Testis (tissue), 3 donors: ENCODE results near the gene TFEC. TPM values are rescaled to one million over a fixed set of nuclear protein-coding genes. Genes with fewer than 3 reads are reported as not detected.
"Not testable (repeated sequence)": the region's sequence is repeated elsewhere in the genome, so short reads cannot be mapped to it uniquely, and the experiment has no call there.

ENCODE experiments used
- DNase-seq: peaks from one replicate; pipeline ENCODE4 v3.0.0-alpha.2; 2019
- H3K27ac ChIP-seq, 2 donors: fragments of 200-600 bp; sonication (generic); one replicate each; pipeline ENCODE4 v1.5.1; 2019
- H3K27me3 ChIP-seq: fragments of 200-600 bp; sonication (generic); one replicate; pipeline ENCODE4 v1.5.1; 2019
- H3K36me3 ChIP-seq: fragments of 200-600 bp; sonication (generic); one replicate; pipeline ENCODE4 v1.5.1; 2017; ENCODE audit warnings: low read depth; ENCODE audit errors: missing control alignments
- H3K4me1 ChIP-seq: fragments of 200-600 bp; sonication (generic); one replicate; pipeline ENCODE4 v1.5.1; 2019
- H3K4me3 ChIP-seq, 2 donors: fragments of 200-600 bp; sonication (generic); one replicate each; pipeline ENCODE4 v1.5.1; 2017 to 2019
- H3K9me3 ChIP-seq: fragments of 200-600 bp; sonication (generic); one replicate; pipeline ENCODE4 v1.5.1; 2017
- POLR2A ChIP-seq: fragments of 450-650 bp; IDR thresholded peaks from one replicate; pipeline ENCODE4 v1.6.1; 2017; ENCODE audit warnings: antibody characterized with exemption, mild to moderate bottlenecking, moderate library complexity
- WGBS, 2 donors: methylation state at CpG; one replicate each; pipeline ENCODE4 v1.1.5; 2018; 5-methylcytosine and 5-hydroxymethylcytosine counted together
- intact Hi-C: fragments of 100-400 bp; cut with DNase I; formaldehyde crosslinking; loops from one replicate; pipeline ENCODE4 v1.15.1; 2023; ENCODE audit warnings: low total_unique reads
- polyA plus RNA-seq: library from polyadenylated mRNA; stranded (reverse); fragments of 350-450 nt; fragmentation: Illumina TruSeq; extraction: RNeasy Lipid Tissue Mini Kit (QIAGEN cat#74804); gene quantifications from one replicate; pipeline ENCODE4 v1.2.3, GENCODE V29; 2014; ENCODE audit warnings: low read depth, low replicate concordance; ENCODE audit not compliant: insufficient read depth
- total RNA-seq, 2 donors: library from RNA; depleted of rRNA; stranded (reverse); fragments of >200 nt; gene quantifications; one replicate each; pipeline ENCODE4 v1.2.3, GENCODE V29; 2016
- TF ChIP-seq, protein P1 (sequence below), 3 experiments: fragments of 450-650 bp in 2 of 3; fragments of 200-600 bp in 1 of 3; sonication (generic) in 1 of 3; IDR thresholded peaks; one replicate each; pipeline ENCODE4 v1.5.1; 2016 to 2019; ENCODE audit warnings: antibody characterized with exemption in 3 of 3, mild to moderate bottlenecking in 2 of 3, moderate library complexity in 1 of 3

TFEC gene
- total and polyA plus RNA-seq, 3 donors from 2014 or later = 1.8 to 4.1 (median 2.6) TPM

DNA sequence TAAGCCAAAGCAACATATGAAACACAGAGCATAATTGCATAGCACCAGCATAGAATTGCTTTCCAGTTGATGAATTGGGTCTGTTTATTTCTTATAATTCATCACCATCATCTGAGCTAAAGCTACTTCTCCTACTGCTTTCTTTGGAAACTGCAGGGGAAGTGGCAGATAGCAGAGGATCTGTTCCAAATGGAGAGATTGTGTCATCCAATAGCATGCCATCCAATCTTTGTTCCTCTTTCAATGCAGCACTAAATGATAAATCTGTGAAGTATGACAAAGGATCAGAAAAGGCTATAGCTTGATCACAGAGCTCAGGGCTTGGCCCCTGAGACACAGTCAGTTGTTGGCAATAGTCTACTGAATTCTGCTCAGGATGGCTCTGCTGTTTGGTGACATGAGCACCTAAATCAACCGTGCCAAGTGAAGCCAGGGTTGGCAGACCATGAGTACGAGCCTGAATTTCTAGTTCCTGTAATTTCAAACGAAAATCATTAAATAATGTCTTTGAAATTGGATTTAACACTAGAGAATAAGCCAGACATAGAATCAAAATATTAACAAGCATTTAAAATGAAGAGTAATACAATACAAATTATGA lies 90.0 kb downstream of the TFEC start:
- WGBS, 2 donors = 73 to 75% methylated on average over 3 of the region's 3 CpGs
- no peak overlapping the region for H3K4me3 ChIP-seq
- no peak for DNase-seq
- no peak overlapping the region for H3K27ac ChIP-seq
- no peaks in the 10 kb centered on the region for H3K36me3 ChIP-seq
- H3K4me1 ChIP-seq = no peaks in the 10 kb centered on the region
- no peaks in the 10 kb centered on the region for H3K9me3 ChIP-seq
- intact Hi-C loops = no loop called here
- H3K27me3 ChIP-seq = no peaks in the 10 kb centered on the region
- TF ChIP-seq, protein P1, sequence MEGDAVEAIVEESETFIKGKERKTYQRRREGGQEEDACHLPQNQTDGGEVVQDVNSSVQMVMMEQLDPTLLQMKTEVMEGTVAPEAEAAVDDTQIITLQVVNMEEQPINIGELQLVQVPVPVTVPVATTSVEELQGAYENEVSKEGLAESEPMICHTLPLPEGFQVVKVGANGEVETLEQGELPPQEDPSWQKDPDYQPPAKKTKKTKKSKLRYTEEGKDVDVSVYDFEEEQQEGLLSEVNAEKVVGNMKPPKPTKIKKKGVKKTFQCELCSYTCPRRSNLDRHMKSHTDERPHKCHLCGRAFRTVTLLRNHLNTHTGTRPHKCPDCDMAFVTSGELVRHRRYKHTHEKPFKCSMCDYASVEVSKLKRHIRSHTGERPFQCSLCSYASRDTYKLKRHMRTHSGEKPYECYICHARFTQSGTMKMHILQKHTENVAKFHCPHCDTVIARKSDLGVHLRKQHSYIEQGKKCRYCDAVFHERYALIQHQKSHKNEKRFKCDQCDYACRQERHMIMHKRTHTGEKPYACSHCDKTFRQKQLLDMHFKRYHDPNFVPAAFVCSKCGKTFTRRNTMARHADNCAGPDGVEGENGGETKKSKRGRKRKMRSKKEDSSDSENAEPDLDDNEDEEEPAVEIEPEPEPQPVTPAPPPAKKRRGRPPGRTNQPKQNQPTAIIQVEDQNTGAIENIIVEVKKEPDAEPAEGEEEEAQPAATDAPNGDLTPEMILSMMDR (IDR thresholded peaks at IDR 0.05) = peak in 1 of 3 experiments; percentile 5
- no peak for TF ChIP-seq POLR2A

DNA sequence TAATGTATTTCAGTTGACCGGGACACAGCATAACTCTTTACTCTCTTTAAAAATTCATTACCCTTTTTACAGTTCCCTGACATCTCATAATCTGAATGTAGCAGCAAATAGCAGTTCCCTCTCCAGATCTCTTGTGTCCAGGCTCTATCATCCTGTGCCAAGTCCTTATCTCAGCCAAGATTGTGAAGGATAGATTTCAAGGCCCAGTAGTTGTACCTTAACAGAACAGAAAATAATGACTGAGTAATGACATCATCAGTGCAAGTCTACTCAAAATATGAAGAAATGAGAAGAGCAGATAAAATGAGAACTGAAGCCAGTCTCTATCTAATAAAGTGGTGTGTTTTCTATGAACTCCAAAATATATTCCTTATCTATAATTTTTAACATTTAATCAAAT lies 92.6 kb downstream of the TFEC start:
- no peaks in the 10 kb centered on the region for H3K36me3 ChIP-seq
- DNase-seq = no peak
- no peaks in the 10 kb centered on the region for H3K27me3 ChIP-seq
- H3K27ac ChIP-seq = no peak overlapping the region
- WGBS, 2 donors = 54 to 64% methylated on average over 1 of the region's 1 CpG
- TF ChIP-seq, protein P1 (IDR thresholded peaks at IDR 0.05) = no peak
- TF ChIP-seq POLR2A = no peak
- no peaks in the 10 kb centered on the region for H3K9me3 ChIP-seq
- H3K4me3 ChIP-seq = no peak overlapping the region
- intact Hi-C loops = no loop called here
- no peaks in the 10 kb centered on the region for H3K4me1 ChIP-seq

DNA sequence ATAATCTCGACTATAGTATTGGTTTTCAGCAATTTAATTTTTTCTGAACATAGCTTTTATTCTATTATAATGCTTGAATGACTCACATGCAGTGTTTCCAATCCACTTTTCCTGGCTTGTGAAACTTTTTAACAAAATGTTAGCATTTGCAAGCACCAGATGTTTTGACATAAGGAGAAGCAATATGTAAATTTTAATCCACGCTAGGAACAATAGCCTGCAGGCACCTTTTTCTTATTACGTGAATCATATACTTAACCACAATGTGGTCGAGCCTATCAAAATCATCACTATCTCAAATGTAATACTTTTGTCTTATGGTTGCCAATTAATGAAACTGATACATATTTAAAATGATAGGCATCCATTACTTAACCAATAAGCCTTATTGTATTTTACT lies 97.1 kb downstream of the TFEC start:
- 74 to 78% methylated on average over 4 of the region's 4 CpGs for WGBS, 2 donors
- H3K4me1 ChIP-seq = no peaks in the 10 kb centered on the region
- DNase-seq = no peak

DNA sequence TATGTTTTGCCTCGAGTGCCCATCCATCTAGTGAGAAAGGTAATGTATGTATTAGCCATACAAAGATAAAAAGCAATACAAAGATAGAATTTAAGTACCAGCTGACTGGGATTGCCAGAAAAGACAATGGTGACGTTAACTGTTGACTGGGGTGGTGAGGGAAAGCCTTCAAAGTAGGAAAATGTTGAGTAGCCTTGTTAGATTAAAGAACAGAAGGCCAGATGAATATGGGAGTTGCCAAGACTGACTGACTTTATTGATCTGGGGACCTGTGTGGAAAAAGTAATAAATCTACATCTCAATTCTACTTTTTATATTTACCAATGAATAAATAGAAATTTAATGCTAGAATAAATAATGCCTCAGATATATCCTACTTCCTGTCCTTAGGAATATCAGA lies 97.7 kb downstream of the TFEC start:
- intact Hi-C loops = no loop called here
- WGBS, 2 donors = 58 to 62% methylated on average over 2 of the region's 2 CpGs
- Histone ChIP-seq H3K27me3 (no peaks in the 10 kb centered on the region), H3K4me1 (no peaks in the 10 kb centered on the region), H3K27ac (no peak overlapping the region), H3K4me3 (no peak overlapping the region), H3K36me3 (no peaks in the 10 kb centered on the region), H3K9me3 (no peaks in the 10 kb centered on the region)
- TF ChIP-seq, protein P1 (IDR thresholded peaks at IDR 0.05) = no peak
- TF ChIP-seq POLR2A = no peak
- DNase-seq = no peak

More for the DNA sequence above, 97.1 kb downstream of the TFEC start:
- H3K4me3 ChIP-seq = no peak overlapping the region
- H3K9me3 ChIP-seq = no peaks in the 10 kb centered on the region
- TF ChIP-seq, protein P1 (IDR thresholded peaks at IDR 0.05) = no peak
- TF ChIP-seq POLR2A = no peak
- intact Hi-C loops = no loop called here
- no peak overlapping the region for H3K27ac ChIP-seq
- no peaks in the 10 kb centered on the region for H3K36me3 ChIP-seq
- H3K27me3 ChIP-seq = no peaks in the 10 kb centered on the region

DNA sequence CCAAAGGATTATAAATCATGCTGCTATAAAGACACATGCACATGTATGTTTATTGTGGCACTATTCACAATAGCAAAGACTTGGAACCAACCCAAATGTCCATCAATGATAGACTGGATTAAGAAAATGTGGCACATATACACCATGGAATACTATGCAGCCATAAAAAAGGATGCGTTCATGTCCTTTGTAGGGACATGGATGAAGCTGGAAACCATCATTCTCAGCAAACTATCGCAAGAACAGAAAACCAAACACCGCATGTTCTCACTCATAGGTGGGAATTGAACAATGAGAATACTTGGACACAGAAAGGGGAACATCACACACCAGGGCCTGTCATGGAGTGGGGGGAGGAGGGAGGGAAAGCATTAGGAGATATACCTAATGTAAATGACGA lies 100.4 kb downstream of the TFEC start:
- H3K9me3 ChIP-seq, H3K27me3 ChIP-seq, H3K4me3 ChIP-seq, intact Hi-C loops, DNase-seq, H3K36me3 ChIP-seq, H3K27ac ChIP-seq, H3K4me1 ChIP-seq: not testable (repeated sequence)
- WGBS, 2 donors = 88 to 90% methylated on average over 3 to 4 of the region's 4 CpGs

DNA sequence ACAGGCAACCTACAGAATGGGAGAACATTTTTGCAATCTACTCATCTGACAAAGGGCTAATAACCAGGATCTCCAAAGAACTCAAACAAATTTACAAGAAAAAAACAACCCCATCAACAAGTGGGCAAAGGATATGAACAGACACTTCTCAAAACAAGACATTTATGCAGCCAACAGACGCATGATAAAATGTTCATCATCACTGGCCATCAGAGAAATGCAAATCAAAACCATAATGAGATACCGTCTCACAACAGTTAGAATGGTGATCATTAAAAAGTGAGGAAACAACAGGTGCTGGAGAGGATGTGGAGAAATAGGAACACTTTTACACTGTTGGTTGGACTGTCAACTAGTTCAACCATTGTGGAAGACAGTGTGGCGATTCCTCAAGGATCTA lies 100.8 kb downstream of the TFEC start:
- H3K9me3 ChIP-seq, H3K27ac ChIP-seq, H3K4me1 ChIP-seq, H3K27me3 ChIP-seq, intact Hi-C loops, H3K4me3 ChIP-seq, H3K36me3 ChIP-seq, DNase-seq: not testable (repeated sequence)
- 88 to 92% methylated on average over 3 of the region's 3 CpGs for WGBS, 2 donors
